Activated T-cell treated with anti-CD3 and anti-CD28 coated beads, Interleukin-2, amount 50 U/mL, for 4 hours (primary cell): ENCODE data around the gene RBM22. TPM values are rescaled to one million over a fixed set of nuclear protein-coding genes. Genes with fewer than 3 reads are reported as not detected.

Experiments used
- ATAC-seq, 2 donors: fragments of 200-7000 bp; cut with Tn5 transposase; one replicate each; pipeline ENCODE4 v1.10.0; 2021
- DNase-seq: peaks from one replicate; pipeline ENCODE4 v3.0.0-alpha.2; 2020
- H3K27me3 Mint-ChIP-seq: one replicate; pipeline ENCODE4 v1.8.0; 2021; ENCODE audit warnings: low read depth, mixed read lengths
- H3K36me3 Mint-ChIP-seq: one replicate; pipeline ENCODE4 v1.8.0; 2022; ENCODE audit warnings: mixed read lengths; ENCODE audit not compliant: insufficient read depth
- H3K4me1 Mint-ChIP-seq: one replicate; pipeline ENCODE4 v1.8.0; 2021; ENCODE audit warnings: low read depth, mixed read lengths
- H3K4me3 Mint-ChIP-seq: one replicate; pipeline ENCODE4 v1.8.0; 2021; ENCODE audit warnings: mild to moderate bottlenecking, moderate library complexity, mixed read lengths
- H3K9me3 Mint-ChIP-seq: one replicate; pipeline ENCODE4 v1.8.0; 2021; ENCODE audit warnings: mixed read lengths
- total RNA-seq, 3 donors: library from RNA; stranded (reverse); gene quantifications; one replicate each; pipeline ENCODE4 v1.2.1, GENCODE V29; 2021

The RBM22 gene
- total RNA-seq, 3 donors from 2014 or later, result 81.6 to 92.7 (median 86.5) TPM

GRCh38 chr5:150641824-150642566, 58.9 kb downstream of the RBM22 start:
- no peak for DNase-seq
- Mint-ChIP-seq H3K4me3 (no peak overlapping the region), H3K36me3 (no peaks in the 10 kb centered on the region), H3K27me3 (peaks cover 4% of the 10 kb centered on the region), H3K9me3 (no peaks in the 10 kb centered on the region), H3K4me1 (no peaks in the 10 kb centered on the region)
- no peak for ATAC-seq

GRCh38 chr5:150641006-150641570, 59.8 kb downstream of the RBM22 start:
- H3K27me3 Mint-ChIP-seq, result peaks cover 10% of the 10 kb centered on the region
- no peak overlapping the region for H3K4me3 Mint-ChIP-seq
- ATAC-seq (no peak), DNase-seq (no peak)
- H3K4me1 Mint-ChIP-seq, result no peaks in the 10 kb centered on the region
- H3K9me3 Mint-ChIP-seq, result no peaks in the 10 kb centered on the region
- H3K36me3 Mint-ChIP-seq, result no peaks in the 10 kb centered on the region

Other genes starting within 250 kb of the RBM22 start
- 1 to 10 TPM; 5.0 to 8.0 (median 5.6) TPM for gene NDST1, start 192.9 kb downstream of the RBM22 start, total RNA-seq
- 1 to 10 TPM in 1 of 3 donors, under 1 TPM in 2; 0.56 to 1.4 (median 0.79) TPM for gene SYNPO, start 60.4 kb downstream of the RBM22 start, total RNA-seq
- under 1 TPM in 2 of 3 donors, not detected in 1; 0.21 to 0.86 TPM for gene MYOZ3, start 39.8 kb downstream of the RBM22 start, total RNA-seq
- gene DCTN4, start 58.0 kb upstream of the RBM22 start, total RNA-seq, result 10 to 100 TPM; 35.9 to 42.2 (median 38.6) TPM
- 1 to 10 TPM; 6.8 to 8.5 (median 7.4) TPM for gene SMIM3, start 77.7 kb upstream of the RBM22 start, total RNA-seq
- gene IRGM, start 145.5 kb upstream of the RBM22 start, total RNA-seq, result 1 to 10 TPM in 2 of 3 donors, under 1 TPM in 1; 0.60 to 1.1 (median 1.1) TPM
- 1 to 10 TPM; 1.8 to 3.6 (median 2.1) TPM for gene ZNF300, start 203.9 kb upstream of the RBM22 start, total RNA-seq